HG02642 (cell line): ENCODE results near the gene ANKS1B.

Experiments
- ATAC-seq: cut with Tn5 transposase; IDR thresholded peaks from one replicate; pipeline ENCODE4 v1.9.1; 2021; ENCODE audit warnings: mild to moderate bottlenecking; ENCODE audit not compliant: unreplicated experiment, poor library complexity

The ANKS1B gene

DNA sequence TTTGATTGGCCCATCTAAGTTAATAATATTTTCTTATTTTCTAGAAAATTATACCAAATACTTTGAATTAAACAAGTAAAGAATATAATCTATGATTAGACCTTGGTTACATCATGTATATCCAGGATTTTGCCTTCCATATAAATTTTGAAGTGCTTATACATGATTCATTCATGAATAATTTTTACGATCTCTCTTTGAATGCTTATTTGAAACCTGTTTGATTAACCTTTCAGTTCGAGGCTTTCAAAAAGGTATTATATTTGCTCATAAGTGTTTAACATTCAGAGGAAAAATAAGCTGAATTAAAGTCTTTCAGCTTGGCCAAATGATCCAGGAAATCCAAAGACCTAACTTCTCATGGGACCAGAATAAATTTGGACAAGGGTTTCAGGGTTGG lies 832.4 kb downstream of the ANKS1B start:
- ATAC-seq, result no peak

DNA sequence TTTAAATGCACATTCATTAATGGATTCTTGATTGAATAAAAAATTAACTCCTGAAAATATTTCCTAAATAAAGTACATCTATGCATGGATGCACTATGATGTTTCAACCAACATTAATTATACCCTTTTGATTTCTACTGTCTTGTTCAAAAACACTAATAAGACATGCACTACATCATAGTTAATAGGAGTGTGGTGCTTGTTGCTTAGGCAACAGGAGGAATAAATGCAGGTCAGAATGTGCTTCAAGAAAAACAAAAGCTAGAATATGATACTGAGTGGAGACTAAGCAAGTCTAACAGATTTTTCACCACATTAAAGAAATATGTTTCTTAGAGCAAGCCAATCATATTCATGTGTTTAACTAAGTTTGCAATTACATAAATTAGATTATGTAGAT lies 833.0 kb downstream of the ANKS1B start:
- ATAC-seq, result no peak

DNA sequence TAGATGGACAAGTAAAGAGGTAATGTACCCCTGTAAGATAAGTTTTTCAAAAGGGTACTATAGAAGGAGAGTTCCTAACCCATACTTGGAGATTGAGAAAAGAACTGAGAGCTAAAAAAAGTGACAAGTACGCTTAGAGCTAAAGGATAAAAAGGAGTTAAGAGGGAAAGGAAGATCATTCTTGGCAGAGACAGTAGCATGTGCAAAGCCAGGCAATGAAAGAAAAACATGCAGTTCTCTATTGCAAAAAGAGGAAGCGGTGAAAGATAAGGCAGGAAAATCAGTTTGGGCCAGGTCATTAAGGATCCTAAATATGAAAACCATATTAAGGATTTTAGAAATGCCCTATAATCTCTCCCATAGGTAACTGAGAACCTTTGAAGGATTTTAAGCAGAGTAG lies 837.6 kb downstream of the ANKS1B start:
- ATAC-seq, result no peak

DNA sequence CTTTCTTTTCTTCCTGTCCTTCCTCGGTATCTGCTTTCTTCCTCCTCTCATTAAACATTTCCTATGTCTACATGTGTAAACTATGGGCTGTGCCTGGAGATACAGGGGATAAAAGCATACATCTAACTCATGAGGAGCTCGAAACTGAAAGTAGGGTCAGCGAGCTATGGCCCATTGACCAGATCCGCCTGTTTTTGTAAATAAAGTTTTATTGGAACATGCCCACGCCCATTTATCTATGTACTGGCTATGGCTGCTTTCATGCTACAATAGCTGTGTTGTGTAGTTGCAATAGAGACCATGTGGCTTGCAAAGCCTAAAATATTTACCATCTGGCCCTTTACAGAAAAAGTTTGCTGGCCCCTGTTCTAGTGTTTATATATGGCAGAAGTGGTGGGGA lies 838.0 kb downstream of the ANKS1B start:
- ATAC-seq, result no peak

DNA sequence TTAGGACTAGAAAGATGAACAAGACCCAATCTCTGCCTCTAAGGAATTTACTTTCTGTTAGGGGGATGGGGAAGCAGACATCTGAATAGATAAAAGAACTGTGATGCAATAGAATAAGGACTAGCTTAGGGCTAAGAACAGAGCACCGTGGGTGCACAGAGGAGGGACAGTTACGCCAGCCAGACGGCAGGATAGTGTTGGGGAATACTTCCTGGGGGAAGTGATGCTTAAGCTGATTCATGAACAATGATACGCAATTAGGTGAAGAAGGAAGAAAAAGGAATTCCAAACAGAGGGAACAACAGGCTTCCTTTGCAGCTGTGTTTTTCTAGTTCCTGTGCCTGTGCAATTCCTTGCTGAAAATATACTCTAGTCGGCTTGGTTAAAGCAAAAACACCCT lies 838.6 kb downstream of the ANKS1B start:
- no peak for ATAC-seq

DNA sequence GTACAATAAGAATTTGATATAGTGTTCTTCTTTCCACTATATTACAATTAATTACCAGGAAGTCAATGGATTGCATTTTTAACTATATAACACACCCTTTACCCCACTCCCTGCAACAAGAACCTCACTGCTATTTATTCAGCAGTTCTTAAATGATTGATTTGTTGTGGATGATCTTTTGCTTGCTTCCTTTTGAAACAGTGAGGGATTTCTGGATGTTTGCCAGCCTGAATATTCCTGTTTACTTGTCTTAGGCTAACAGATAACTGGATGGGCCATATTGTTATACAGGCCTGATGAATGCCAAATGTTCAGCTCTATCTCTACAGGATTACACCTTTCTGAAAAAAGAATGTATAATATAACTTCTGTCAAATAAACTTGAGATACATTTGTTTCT lies 842.1 kb downstream of the ANKS1B start:
- ATAC-seq, result no peak

DNA sequence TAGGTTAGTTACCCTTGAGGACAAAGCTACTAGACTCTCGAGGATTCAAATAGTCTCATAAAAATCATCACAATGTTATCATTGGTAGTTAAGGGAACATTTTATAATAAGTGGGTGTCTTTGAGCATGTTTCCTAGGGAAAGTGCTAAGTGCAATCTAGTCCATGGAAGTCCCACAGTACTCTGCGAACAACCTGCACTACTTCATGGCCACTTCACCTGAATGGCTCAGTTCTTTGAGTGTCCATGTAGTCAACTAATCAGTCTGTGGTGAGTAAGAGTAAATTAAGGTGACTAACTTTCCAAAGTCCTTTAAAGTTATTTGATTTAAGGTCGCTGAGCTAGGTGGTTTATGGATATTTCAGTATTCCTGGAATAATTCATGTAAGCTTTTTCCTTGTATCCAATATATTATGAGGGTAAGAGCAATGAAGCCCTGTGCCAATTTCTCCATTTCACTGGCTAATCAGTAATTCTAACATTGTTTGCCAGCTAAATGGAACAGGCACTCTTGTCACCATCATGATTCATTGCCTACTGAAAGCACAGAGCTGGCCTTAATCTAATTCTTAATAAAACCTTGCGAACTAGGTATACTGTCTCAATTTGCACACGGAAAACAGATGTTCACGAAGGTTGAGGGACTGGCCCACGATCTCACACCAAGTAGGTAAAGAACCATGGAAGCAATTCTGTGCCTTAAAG lies 844.6 kb downstream of the ANKS1B start:
- ATAC-seq, result no peak

DNA sequence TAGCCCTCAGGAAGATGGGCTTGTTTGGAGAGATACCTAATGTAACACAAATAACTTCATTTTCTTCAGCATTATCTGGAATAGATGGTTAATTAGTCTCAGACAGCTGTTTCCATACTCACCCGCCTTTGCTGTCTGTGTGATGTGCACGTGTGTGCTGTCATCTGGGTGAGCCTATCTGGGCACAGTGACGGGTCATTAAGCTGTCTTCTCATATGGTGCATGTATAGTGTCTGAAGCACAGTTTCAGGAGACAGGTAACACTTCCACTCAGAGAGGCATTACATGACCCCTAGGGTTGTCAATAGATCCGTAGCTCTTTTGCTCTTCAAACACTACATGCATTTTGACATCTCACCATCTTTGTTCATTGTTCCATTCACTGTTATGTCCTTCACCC lies 846.3 kb downstream of the ANKS1B start:
- no peak for ATAC-seq

DNA sequence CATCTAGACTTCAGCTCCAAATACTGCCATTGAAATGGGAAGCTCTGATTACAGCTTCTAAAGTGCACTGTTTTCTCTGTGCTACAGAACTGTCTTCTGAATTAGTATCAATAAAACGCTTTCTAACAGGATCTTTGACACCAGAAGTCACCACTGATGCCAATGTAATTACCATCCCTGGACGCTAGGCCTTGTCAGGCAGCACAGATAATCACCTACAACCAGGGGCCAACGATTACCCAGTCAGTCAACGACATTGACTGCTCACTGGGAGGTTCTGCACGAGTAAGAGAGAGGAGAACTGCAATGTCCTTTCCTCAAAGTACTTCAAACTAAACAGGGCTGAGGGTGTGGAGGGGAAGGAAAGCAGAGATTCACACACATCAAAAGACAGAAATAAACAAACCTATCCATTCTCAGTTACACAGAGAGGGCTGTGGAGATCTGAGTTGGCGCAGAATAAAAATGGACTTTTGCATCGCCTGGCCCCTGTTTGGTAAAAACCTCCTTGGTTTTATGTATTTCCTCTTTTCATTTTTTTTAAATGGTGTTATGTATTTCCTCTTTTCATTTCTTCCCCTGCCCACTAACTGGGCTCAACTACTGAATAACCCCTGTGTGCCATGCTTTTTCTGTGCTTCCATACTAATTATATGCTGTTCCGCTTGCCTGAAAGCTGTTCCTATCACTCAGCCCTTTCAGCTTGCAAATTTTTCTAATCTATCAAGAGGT lies 847.4 kb downstream of the ANKS1B start:
- no peak for ATAC-seq

DNA sequence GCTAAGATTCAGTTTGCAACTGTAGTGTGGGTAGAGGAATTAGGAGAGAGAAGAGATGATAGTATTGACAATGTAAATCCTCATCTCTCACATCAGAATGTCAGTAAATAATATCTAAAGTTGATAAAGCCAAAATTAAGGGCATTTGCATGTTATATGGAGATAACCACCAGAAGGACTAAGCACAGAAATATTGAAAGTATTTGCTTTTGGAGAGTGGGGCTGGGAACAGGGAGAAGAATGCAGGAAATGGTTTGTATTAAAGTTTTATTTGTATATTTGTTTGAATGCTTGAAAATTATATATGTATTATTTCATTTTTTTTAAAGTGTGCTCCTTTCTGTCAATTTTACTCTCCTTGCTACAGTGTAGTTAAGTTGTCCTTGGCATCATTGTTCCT lies 848.2 kb downstream of the ANKS1B start:
- no peak for ATAC-seq

DNA sequence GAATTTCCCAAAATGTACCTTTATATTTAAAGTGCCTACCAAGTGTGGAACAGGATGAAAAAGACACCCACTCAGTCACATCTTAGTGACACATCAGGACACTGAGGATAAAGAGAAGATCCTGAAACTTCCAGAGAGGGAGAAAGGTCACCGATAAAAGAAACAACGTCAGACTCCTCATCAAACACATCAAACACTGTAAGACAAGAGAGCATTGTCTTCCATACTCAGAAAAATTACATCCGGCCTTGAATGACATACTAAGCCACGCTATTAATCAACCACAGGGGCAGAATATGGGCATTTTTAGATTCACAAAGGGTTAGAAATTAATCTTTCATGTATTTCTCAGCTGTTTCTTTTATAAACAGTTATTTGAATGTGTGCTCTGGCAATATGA lies 849.4 kb downstream of the ANKS1B start:
- no peak for ATAC-seq

DNA sequence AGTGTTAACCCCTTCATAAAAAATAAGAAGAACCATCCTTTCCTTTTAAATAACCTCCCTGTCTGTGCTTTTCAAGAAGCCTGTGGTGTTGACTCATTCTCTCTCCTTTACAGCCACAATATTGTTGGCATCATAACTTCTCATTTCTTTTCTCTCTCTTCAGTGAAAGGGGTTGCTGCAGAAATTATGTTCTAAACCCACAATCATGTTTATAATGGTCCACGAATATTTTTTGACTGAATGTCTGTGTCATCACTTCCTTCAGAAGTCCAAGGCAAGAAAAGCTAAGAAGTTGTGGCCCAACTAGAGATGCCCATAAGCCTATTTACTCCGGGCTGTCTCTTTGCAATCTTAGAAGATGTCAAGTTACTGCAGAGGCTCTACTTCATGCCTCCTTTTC lies 851.3 kb downstream of the ANKS1B start:
- ATAC-seq, result no peak

DNA sequence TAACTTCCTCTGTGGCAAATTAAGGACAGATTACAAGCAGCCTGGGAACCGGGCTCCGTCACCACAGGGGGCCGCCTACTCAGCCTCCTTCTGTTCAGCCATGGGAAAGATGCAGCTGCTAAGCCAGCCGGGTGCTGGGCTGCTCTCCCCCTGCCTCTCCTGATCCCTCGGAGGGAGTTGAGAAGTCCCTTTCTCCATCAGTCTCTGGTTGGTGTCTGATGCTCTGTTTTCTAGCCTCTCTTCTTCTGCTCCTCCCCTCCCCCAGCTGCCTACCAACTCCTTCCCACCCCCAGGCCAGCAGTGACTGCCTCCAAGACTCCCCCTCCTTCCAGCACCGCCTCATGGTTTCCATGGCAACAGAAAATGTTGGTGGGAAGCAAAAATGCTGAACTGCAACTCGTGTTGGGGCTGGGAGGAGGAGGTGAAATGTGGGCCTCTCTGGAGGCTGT lies 853.0 kb downstream of the ANKS1B start:
- ATAC-seq, result peak; percentile 37

DNA sequence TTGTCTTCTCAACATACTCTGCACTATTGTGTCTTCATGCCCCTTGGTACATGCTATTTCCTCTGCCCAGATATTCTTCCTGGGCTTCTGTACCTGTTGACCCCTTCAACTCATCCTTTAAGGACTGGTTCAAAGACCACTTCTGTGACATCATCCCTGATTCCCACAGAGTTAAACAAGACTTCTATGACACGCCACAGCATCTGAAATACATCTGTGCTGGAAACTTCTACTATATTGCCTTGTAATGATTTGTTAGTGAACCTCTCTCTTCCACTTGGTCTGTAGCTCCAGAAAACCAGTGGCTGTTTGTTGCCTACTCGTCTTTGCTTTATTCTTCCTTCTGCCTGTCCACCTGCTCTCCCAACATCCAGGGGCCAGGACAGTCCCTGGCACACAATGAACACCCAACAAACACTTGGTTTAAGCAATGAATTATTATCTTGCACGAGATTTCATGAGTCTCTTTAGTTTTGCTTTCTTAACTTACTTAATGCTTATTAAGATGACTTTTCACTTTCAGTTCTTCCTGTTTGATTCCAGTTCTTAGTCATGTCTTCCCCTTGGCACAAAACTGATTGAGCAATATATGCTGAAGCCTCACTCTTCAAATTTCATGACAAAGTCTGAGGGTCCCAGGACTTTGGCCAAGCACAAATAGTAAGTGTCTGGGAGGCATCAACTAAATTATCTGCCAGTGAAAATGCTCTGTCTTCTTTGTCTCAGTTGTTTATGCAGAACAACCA lies 853.8 kb downstream of the ANKS1B start:
- ATAC-seq, result peak; percentile 92

DNA sequence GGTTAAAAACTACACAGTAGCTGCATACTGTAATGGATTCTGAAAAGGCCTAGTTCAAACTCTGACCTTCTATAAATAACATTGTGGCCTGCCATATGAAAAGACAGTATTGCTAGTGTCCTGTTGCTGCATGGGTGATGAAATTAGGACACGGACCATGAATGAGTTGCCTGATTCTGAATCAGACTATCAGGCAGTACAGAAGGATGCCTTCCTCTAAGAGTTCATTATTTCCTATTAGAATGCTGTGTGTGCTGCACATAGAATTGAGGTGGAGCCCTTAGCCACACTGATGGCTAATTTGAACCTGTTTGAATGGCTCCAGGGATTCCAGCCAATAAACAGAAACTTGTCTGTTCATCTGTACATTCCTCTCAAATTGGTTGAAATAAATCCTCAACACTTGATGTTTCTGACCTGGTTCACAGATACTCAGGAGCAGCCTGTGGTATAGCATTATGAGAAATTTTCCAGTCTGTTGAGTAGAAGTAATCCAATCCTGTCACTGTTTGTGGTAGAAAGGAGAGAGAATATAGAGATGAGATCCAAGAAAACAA lies 856.4 kb downstream of the ANKS1B start:
- ATAC-seq, result no peak

DNA sequence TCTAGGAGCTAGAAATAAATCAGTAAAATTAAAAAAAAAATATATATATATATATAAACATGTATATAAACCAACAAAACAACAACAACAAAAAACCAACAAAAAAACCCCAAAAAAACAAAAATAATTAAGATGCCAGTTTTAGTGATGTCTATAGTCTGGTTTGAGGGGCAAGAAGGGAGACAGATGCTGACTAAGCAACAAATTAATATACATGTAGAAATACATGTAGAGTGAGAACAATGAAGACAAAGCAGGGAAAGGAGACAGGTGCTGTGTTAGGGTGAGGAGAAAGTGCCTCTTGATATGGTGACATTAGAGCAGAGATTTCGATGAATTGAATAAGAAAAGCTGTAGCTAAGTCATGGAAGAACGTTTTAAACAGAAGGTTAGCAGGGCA lies 861.8 kb downstream of the ANKS1B start:
- ATAC-seq, result no peak

DNA sequence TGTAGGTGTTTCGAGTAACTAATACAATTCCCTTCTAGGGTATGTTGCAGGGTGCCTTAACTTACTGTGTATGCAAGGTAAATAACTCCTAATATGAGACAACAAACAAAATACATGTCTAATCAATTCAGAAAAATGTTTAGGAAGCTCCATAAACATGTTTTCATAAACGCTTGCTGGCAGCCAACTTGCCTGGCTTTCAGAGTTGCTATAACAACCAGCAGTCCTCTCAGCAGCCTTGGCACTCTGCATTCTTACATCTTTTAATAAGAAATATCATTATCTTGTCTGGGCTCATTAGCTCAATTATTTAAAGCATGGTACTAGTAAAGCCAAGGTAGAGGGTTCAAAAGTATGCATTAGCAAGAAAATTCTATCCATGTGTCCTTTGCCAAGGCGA lies 862.2 kb downstream of the ANKS1B start:
- ATAC-seq, result no peak

DNA sequence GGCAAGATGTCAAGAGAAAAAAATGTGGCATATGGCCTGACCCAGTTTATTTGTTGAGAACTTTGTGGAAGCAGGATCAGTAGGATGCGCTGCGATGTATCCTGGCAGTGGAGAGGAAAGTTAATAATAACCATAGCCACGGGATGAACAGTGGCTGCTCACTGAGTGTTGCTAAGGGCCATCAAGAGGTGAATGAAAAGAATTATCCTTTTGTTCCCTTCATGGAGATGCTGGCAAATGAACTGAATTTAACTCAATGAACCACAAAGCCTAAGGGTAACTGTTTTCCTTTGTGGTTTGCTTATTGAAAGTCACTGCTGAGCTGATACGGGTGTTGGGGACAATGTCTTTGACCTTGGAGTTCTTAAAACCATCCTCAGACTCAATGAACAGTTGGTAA lies 863.2 kb downstream of the ANKS1B start:
- ATAC-seq, result no peak

DNA sequence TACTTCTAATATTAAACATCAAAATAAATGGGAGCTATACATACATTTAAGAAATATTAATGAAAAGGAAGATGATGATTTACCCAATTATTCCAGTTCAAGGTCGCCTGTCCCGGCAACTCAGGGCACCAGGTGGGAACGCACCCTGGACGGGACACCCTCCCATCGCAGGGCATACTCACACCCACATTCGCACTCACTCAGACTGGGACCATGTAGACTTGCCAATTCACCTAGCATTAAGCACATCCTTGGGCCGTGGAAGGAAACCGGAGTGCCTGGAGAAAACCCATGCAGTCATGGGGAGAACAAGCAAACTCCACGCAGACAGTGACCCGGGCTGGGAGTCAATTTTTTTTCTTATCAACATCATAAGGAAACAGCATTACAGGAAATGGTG lies 864.8 kb downstream of the ANKS1B start:
- ATAC-seq, result no peak

DNA sequence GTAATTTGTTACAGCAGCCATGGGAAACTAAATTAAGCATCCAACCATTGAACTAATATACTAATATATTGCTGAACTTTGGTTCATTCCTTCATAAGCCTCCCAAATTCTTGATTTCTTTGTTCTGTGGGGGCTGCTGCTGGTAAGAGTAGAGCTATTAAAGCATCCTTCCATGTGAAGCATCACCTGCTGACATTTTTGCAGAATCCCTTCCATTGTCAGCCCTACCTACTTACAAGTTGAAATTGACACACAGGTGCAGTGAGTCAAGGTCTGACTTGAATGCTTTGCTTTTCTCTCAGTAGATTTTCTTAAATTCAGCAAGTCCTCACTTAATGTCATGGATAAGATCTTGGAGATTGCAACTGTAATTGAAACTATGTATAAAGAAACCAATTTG lies 865.3 kb downstream of the ANKS1B start:
- no peak for ATAC-seq

DNA sequence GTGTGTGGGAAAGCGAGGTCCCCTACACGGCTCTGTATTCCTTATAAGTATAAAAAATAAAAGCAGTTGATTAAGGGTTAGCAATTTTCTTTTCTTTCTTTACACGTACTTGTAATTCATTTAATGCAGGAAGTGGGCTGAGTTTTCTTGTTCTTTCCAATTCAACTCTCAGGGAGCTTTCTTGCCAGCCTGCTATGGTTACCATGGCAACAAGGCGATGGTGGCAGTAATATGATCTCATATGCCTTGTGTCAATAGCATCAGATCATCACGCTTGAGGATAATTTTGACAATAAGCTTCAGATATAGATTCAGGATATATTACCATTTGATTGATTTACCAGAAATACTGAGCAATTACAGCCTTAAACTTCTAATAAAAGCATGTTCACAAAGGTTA lies 873.1 kb downstream of the ANKS1B start:
- ATAC-seq, result no peak
